K562 (cell line): Measurements from ENCODE around the gene PRKAR2B. TPM values are rescaled to one million over a fixed set of nuclear protein-coding genes. Genes with fewer than 3 reads are reported as not detected.

Source experiments
- DDX20 ChIP-seq: fragments of 450-650 bp; IDR thresholded peaks from 2 replicates; pipeline ENCODE4 v1.6.1; 2016; ENCODE audit warnings: missing genetic modification characterization, low read depth, mild to moderate bottlenecking, missing compliant biosample characterization, moderate library complexity
- E2F5 ChIP-seq: sonication (generic); formaldehyde crosslinking; IDR thresholded peaks from 2 replicates; pipeline ENCODE4 v1.8.0; 2022; ENCODE audit warnings: mild to moderate bottlenecking, missing genetic modification reagents
- ELK1 ChIP-seq: sonication (generic); formaldehyde crosslinking; IDR thresholded peaks from 2 replicates; pipeline ENCODE4 v1.8.1; 2022; ENCODE audit warnings: missing genetic modification reagents
- ETS1 ChIP-seq: conservative IDR thresholded peaks from 2 replicates; pipeline ENCODE4 v1.6.1; 2011; ENCODE audit warnings: low read depth, mild to moderate bottlenecking, low read length; ENCODE audit not compliant: control insufficient read depth
- KLF6 ChIP-seq: fragments of 250-450 bp; sonication (Bioruptor Pico); IDR thresholded peaks from 2 replicates; pipeline ENCODE4 v1.4.0; 2020; ENCODE audit warnings: mild to moderate bottlenecking, moderate library complexity, borderline replicate concordance
- LEF1 ChIP-seq: fragments of 450-650 bp; IDR thresholded peaks from 2 replicates; pipeline ENCODE4 v1.6.1; 2016; ENCODE audit warnings: mild to moderate bottlenecking
- MTA3 ChIP-seq: fragments of 450-650 bp; formaldehyde crosslinking; IDR thresholded peaks from 2 replicates; pipeline ENCODE4 v1.6.1; 2017; ENCODE audit warnings: mild to moderate bottlenecking, borderline replicate concordance
- NCOA4 ChIP-seq: fragments of 450-650 bp; IDR thresholded peaks from 2 replicates; pipeline ENCODE4 v1.6.1; 2018; ENCODE audit warnings: mild to moderate bottlenecking; ENCODE audit not compliant: partially characterized antibody
- TFAM ChIP-seq: fragments of 250-450 bp; sonication (Bioruptor Pico); conservative IDR thresholded peaks from 2 replicates; pipeline ENCODE4 v1.5.0; 2021; ENCODE audit warnings: mild to moderate bottlenecking, moderate library complexity
- ZNF232 ChIP-seq: sonication (generic); formaldehyde crosslinking; IDR thresholded peaks from 2 replicates; pipeline ENCODE4 v1.8.0; 2022; ENCODE audit warnings: mild to moderate bottlenecking, missing genetic modification reagents
- ZNF274 ChIP-seq: IDR thresholded peaks from 2 replicates; pipeline ENCODE4 v1.6.1; 2011; ENCODE audit warnings: low read depth, mild to moderate bottlenecking, low read length, moderate library complexity, borderline replicate concordance
- ZNF717 ChIP-seq: fragments of 250-450 bp; sonication (Bioruptor Pico); IDR thresholded peaks from 2 replicates; pipeline ENCODE4 v1.5.0; 2021
- ZNF79 ChIP-seq: fragments of 250-450 bp; sonication (Bioruptor Pico); IDR thresholded peaks from 2 replicates; pipeline ENCODE4 v1.4.0; 2020; ENCODE audit warnings: low read depth, mild to moderate bottlenecking, moderate library complexity
- polyA plus RNA-seq, 8 experiments: library from polyadenylated mRNA; depleted of rRNA in 4 of 8; stranded (reverse) in 5 of 8; unstranded in 3 of 8; fragments of >200 nt; fragmentation: Nextera tagmentation in 2 of 8; fragmentation: Illumina TruSeq in 1 of 8; extraction: Ambion mirVana in 2 of 8; extraction: Trizol in 1 of 8; gene quantifications; 2 replicates each; pipeline versions ENCODE4 v1.2.1 to v1.2.3, GENCODE V29; 2011 to 2014; ENCODE audit warnings: inconsistent platforms in 1 of 8, missing spikeins in 1 of 8
- total RNA-seq, 7 experiments: library from RNA; depleted of rRNA in 6 of 7; stranded (reverse); fragments of >200 nt in 6 of 7; fragmentation: Illumina TruSeq in 2 of 7; extraction: Trizol in 2 of 7; gene quantifications; 2 replicates each; pipeline versions ENCODE4 v1.2.1 to v1.2.3, GENCODE V29; 2011 to 2021; ENCODE audit warnings: low replicate concordance in 1 of 7
- TF ChIP-seq, protein P1 (sequence below): fragments of 450-650 bp; formaldehyde crosslinking; IDR thresholded peaks from 2 replicates; pipeline ENCODE4 v1.4.0; 2022; ENCODE audit warnings: missing genetic modification characterization
- TF ChIP-seq, protein P2 (sequence below): fragments of 450-650 bp; IDR thresholded peaks from 2 replicates; pipeline ENCODE4 v1.6.1; 2016; ENCODE audit warnings: missing biosample characterization, missing genetic modification characterization
- TF ChIP-seq, protein P3 (sequence below): fragments of 200-800 bp; sonication (Bioruptor generic); IDR thresholded peaks from 2 replicates; pipeline ENCODE4 v1.6.1; 2016; ENCODE audit warnings: missing genetic modification characterization, missing compliant biosample characterization

The PRKAR2B gene
- total and polyA plus RNA-seq, 9 of the 15 experiments (the other 6 are each of a cell fraction or from before 2014, with no cell fraction given): 59.0 to 173 (median 129) TPM

- TF ChIP-seq DDX20 (tag) (peak; percentile 39; the same call in 1 of the 2 replicates), KLF6 (no peak), ZNF274 (no peak), LEF1 (peak; percentile 64; the same call in 1 of the 2 replicates), ZNF232 (no peak), ZNF79 (CRISPR knock-in tag) (no peak), ETS1 (no peak), ELK1 (CRISPR knock-in tag) (no peak), TFAM (no peak), NCOA4 (no peak), E2F5 (CRISPR knock-in tag) (no peak), ZNF717 (CRISPR knock-in tag) (no peak), MTA3 (peak; percentile 53; the same call in 1 of the 2 replicates)
- TF ChIP-seq, protein P1, sequence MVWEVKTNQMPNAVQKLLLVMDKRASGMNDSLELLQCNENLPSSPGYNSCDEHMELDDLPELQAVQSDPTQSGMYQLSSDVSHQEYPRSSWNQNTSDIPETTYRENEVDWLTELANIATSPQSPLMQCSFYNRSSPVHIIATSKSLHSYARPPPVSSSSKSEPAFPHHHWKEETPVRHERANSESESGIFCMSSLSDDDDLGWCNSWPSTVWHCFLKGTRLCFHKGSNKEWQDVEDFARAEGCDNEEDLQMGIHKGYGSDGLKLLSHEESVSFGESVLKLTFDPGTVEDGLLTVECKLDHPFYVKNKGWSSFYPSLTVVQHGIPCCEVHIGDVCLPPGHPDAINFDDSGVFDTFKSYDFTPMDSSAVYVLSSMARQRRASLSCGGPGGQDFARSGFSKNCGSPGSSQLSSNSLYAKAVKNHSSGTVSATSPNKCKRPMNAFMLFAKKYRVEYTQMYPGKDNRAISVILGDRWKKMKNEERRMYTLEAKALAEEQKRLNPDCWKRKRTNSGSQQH (CRISPR knock-in tag): 0 out of 2 replicates have a peak, but pooled peaks have one; percentile 24
- TF ChIP-seq, protein P2, sequence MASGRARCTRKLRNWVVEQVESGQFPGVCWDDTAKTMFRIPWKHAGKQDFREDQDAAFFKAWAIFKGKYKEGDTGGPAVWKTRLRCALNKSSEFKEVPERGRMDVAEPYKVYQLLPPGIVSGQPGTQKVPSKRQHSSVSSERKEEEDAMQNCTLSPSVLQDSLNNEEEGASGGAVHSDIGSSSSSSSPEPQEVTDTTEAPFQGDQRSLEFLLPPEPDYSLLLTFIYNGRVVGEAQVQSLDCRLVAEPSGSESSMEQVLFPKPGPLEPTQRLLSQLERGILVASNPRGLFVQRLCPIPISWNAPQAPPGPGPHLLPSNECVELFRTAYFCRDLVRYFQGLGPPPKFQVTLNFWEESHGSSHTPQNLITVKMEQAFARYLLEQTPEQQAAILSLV (tag): peak; percentile 82; the same call in 1 of the 2 replicates
- TF ChIP-seq, protein P3, sequence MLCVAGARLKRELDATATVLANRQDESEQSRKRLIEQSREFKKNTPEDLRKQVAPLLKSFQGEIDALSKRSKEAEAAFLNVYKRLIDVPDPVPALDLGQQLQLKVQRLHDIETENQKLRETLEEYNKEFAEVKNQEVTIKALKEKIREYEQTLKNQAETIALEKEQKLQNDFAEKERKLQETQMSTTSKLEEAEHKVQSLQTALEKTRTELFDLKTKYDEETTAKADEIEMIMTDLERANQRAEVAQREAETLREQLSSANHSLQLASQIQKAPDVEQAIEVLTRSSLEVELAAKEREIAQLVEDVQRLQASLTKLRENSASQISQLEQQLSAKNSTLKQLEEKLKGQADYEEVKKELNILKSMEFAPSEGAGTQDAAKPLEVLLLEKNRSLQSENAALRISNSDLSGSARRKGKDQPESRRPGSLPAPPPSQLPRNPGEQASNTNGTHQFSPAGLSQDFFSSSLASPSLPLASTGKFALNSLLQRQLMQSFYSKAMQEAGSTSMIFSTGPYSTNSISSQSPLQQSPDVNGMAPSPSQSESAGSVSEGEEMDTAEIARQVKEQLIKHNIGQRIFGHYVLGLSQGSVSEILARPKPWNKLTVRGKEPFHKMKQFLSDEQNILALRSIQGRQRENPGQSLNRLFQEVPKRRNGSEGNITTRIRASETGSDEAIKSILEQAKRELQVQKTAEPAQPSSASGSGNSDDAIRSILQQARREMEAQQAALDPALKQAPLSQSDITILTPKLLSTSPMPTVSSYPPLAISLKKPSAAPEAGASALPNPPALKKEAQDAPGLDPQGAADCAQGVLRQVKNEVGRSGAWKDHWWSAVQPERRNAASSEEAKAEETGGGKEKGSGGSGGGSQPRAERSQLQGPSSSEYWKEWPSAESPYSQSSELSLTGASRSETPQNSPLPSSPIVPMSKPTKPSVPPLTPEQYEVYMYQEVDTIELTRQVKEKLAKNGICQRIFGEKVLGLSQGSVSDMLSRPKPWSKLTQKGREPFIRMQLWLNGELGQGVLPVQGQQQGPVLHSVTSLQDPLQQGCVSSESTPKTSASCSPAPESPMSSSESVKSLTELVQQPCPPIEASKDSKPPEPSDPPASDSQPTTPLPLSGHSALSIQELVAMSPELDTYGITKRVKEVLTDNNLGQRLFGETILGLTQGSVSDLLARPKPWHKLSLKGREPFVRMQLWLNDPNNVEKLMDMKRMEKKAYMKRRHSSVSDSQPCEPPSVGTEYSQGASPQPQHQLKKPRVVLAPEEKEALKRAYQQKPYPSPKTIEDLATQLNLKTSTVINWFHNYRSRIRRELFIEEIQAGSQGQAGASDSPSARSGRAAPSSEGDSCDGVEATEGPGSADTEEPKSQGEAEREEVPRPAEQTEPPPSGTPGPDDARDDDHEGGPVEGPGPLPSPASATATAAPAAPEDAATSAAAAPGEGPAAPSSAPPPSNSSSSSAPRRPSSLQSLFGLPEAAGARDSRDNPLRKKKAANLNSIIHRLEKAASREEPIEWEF (CRISPR knock-in tag): no peak
Observed at GRCh38 chr7:107017965-107018719, 26.4 kb upstream of the PRKAR2B start (continued).
